ENCODE data around the gene CCND3. TPM values are rescaled to one million over a fixed set of nuclear protein-coding genes. Genes with fewer than 3 reads are reported as not detected.

CCND3 gene
- total RNA-seq, 4 donors from 2014 or later, result 103 to 212 (median 145) TPM

GRCh38 chr6:41960028-41960427 lies 18.4 kb upstream of the CCND3 start:
- Histone ChIP-seq H3K9me3 (no peaks in the 10 kb centered on the region), H3K27me3 (no peaks in the 10 kb centered on the region), H3K36me3 (no peaks in the 10 kb centered on the region), H3K4me1 (no peaks in the 10 kb centered on the region), H3K4me3 (no peak overlapping the region), H3K27ac (no peak overlapping the region)
- no peak for TF ChIP-seq EP300 (IDR thresholded peaks at IDR 0.05)
- TF ChIP-seq POLR2A (IDR thresholded peaks at IDR 0.05), result no peak
- no peak for TF ChIP-seq POLR2AphosphoS5 (IDR thresholded peaks at IDR 0.05)
- TF ChIP-seq CTCF (IDR thresholded peaks at IDR 0.05), result no peak
- no peak for ATAC-seq
- 95 to 100% methylated on average over 4 of the region's 4 CpGs for WGBS, 2 donors (ENCODE audit: low coverage in 1 of 2)

- 78 to 96% methylated on average over 3 to 5 of the region's 6 CpGs for WGBS, 2 donors (ENCODE audit: low coverage in 1 of 2)
- H3K4me1 ChIP-seq, result no peaks in the 10 kb centered on the region
- H3K9me3 ChIP-seq, result no peaks in the 10 kb centered on the region
- no peaks in the 10 kb centered on the region for H3K27me3 ChIP-seq
- H3K36me3 ChIP-seq, result no peaks in the 10 kb centered on the region
- TF ChIP-seq CTCF (IDR thresholded peaks at IDR 0.05), result no peak
- TF ChIP-seq POLR2AphosphoS5 (IDR thresholded peaks at IDR 0.05), result no peak
- no peak overlapping the region for H3K4me3 ChIP-seq
- H3K27ac ChIP-seq, result no peak overlapping the region
- ATAC-seq, result no peak
Measured at GRCh38 chr6:41958022-41958856, 16.6 kb upstream of the CCND3 start.

GRCh38 chr6:41957117-41957516 lies 15.5 kb upstream of the CCND3 start:
- H3K9me3 ChIP-seq, result no peaks in the 10 kb centered on the region
- no peak for TF ChIP-seq POLR2AphosphoS5 (IDR thresholded peaks at IDR 0.05)
- no peak for TF ChIP-seq CTCF (IDR thresholded peaks at IDR 0.05)
- no peak for TF ChIP-seq POLR2A (IDR thresholded peaks at IDR 0.05)
- TF ChIP-seq EP300 (IDR thresholded peaks at IDR 0.05), result no peak
- H3K36me3 ChIP-seq, result no peaks in the 10 kb centered on the region
- WGBS, 2 donors (ENCODE audit: low coverage in 1 of 2), result 79 to 86% methylated on average over 2 to 3 of the region's 4 CpGs
- no peaks in the 10 kb centered on the region for H3K4me1 ChIP-seq
- no peak overlapping the region for H3K4me3 ChIP-seq
- no peaks in the 10 kb centered on the region for H3K27me3 ChIP-seq
- no peak for ATAC-seq
- H3K27ac ChIP-seq, result no peak overlapping the region

- H3K27ac ChIP-seq, result no peak overlapping the region
- ATAC-seq, result no peak
- no peak for TF ChIP-seq POLR2A (IDR thresholded peaks at IDR 0.05)
- TF ChIP-seq CTCF (IDR thresholded peaks at IDR 0.05), result no peak
- no peak for TF ChIP-seq POLR2AphosphoS5 (IDR thresholded peaks at IDR 0.05)
- TF ChIP-seq EP300 (IDR thresholded peaks at IDR 0.05), result no peak
Measured at GRCh38 chr6:41955412-41955811, 13.8 kb upstream of the CCND3 start.

GRCh38 chr6:41954668-41955067 lies 13.1 kb upstream of the CCND3 start:
- peaks cover 0 to 4% of the 10 kb centered on the region in 2 donors for H3K36me3 ChIP-seq
- H3K9me3 ChIP-seq, result no peaks in the 10 kb centered on the region
- no peak overlapping the region for H3K4me3 ChIP-seq
- TF ChIP-seq EP300 (IDR thresholded peaks at IDR 0.05) (no peak), POLR2A (IDR thresholded peaks at IDR 0.05) (no peak), POLR2AphosphoS5 (IDR thresholded peaks at IDR 0.05) (no peak), CTCF (IDR thresholded peaks at IDR 0.05) (no peak)
- WGBS, 2 donors (ENCODE audit: low coverage in 1 of 2), result 94 to 100% methylated on average over 2 of the region's 2 CpGs
- no peaks in the 10 kb centered on the region for H3K4me1 ChIP-seq
- no peak overlapping the region for H3K27ac ChIP-seq
- H3K27me3 ChIP-seq, result no peaks in the 10 kb centered on the region
- ATAC-seq, result no peak

More at GRCh38 chr6:41955412-41955811, 13.8 kb upstream of the CCND3 start:
- H3K4me1 ChIP-seq, result no peaks in the 10 kb centered on the region
- no peak overlapping the region for H3K4me3 ChIP-seq
- peaks cover 0 to 4% of the 10 kb centered on the region in 2 donors for H3K36me3 ChIP-seq
- WGBS, 2 donors (ENCODE audit: low coverage in 1 of 2), result 82 to 94% methylated on average over 2 of the region's 2 CpGs
- H3K27me3 ChIP-seq, result no peaks in the 10 kb centered on the region
- H3K9me3 ChIP-seq, result no peaks in the 10 kb centered on the region

Data from gastroesophageal sphincter (tissue), 4 donors.